HEK293 (cell line): Measurements from ENCODE around the gene PGBD5.

Experiments used
- GLI2 ChIP-seq: fragments of 450-650 bp; formaldehyde crosslinking; IDR thresholded peaks from 2 replicates; pipeline ENCODE4; 2017; ENCODE audit warnings: missing biosample characterization, missing genetic modification characterization, low read depth, borderline replicate concordance
- HOXA7 ChIP-seq: sonication (generic); formaldehyde crosslinking; IDR thresholded peaks from 2 replicates; pipeline ENCODE4 v1.8.1; 2022; ENCODE audit warnings: missing genetic modification reagents, borderline replicate concordance
- YY1 ChIP-seq: fragments of 450-650 bp; formaldehyde crosslinking; IDR thresholded peaks from 2 replicates; pipeline ENCODE4 v1.5.1; 2018; ENCODE audit warnings: missing biosample characterization, missing genetic modification characterization
- ZNF24 ChIP-seq: fragments of 450-650 bp; formaldehyde crosslinking; IDR thresholded peaks from 2 replicates; pipeline ENCODE4 v1.5.1; 2016; ENCODE audit warnings: missing biosample characterization, missing genetic modification characterization
- ZNF658 ChIP-seq: fragments of 450-650 bp; formaldehyde crosslinking; IDR thresholded peaks from 2 replicates; pipeline ENCODE4; 2016; ENCODE audit warnings: missing biosample characterization, missing genetic modification characterization
- ZSCAN23 ChIP-seq: fragments of 450-650 bp; formaldehyde crosslinking; IDR thresholded peaks from 2 replicates; pipeline ENCODE4 v1.5.1; 2016; ENCODE audit warnings: missing biosample characterization, missing genetic modification characterization
- TF ChIP-seq, protein P1 (sequence below): fragments of 450-650 bp; formaldehyde crosslinking; conservative IDR thresholded peaks from 2 replicates; pipeline ENCODE4 v1.5.1; 2016; ENCODE audit warnings: low read depth, missing biosample characterization, missing genetic modification characterization
- TF ChIP-seq, protein P2 (sequence below): fragments of 450-650 bp; formaldehyde crosslinking; IDR thresholded peaks from 2 replicates; pipeline ENCODE4 v1.5.1; 2016; ENCODE audit warnings: missing biosample characterization, missing genetic modification characterization

DNA sequence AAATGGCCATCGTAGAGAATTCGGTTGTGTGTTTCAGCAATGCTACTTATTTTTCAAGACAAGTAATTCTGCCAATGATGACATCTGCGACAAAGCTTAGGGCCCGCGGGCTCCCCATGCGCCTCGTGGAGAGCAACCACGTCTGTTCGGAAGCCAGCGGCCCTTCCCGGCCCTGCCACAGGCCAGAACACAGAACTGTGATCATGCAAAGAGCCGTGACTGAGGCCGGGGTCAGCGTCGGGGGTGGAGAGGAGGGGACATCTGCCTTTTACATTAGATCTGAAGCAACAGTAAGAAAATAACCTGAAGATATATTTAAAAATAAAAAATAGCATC, 103.7 kb downstream of the PGBD5 start:
- TF ChIP-seq YY1 (tag by site-specific recombination) (no peak), ZNF658 (tag by site-specific recombination) (no peak), HOXA7 (CRISPR knock-in tag) (no peak), ZSCAN23 (tag by site-specific recombination) (no peak), GLI2 (tag by site-specific recombination) (no peak), ZNF24 (tag by site-specific recombination) (no peak)
- TF ChIP-seq, protein P1, sequence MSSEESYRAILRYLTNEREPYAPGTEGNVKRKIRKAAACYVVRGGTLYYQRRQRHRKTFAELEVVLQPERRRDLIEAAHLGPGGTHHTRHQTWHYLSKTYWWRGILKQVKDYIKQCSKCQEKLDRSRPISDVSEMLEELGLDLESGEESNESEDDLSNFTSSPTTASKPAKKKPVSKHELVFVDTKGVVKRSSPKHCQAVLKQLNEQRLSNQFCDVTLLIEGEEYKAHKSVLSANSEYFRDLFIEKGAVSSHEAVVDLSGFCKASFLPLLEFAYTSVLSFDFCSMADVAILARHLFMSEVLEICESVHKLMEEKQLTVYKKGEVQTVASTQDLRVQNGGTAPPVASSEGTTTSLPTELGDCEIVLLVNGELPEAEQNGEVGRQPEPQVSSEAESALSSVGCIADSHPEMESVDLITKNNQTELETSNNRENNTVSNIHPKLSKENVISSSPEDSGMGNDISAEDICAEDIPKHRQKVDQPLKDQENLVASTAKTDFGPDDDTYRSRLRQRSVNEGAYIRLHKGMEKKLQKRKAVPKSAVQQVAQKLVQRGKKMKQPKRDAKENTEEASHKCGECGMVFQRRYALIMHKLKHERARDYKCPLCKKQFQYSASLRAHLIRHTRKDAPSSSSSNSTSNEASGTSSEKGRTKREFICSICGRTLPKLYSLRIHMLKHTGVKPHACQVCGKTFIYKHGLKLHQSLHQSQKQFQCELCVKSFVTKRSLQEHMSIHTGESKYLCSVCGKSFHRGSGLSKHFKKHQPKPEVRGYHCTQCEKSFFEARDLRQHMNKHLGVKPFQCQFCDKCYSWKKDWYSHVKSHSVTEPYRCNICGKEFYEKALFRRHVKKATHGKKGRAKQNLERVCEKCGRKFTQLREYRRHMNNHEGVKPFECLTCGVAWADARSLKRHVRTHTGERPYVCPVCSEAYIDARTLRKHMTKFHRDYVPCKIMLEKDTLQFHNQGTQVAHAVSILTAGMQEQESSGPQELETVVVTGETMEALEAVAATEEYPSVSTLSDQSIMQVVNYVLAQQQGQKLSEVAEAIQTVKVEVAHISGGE, result no peak
- TF ChIP-seq, protein P2, sequence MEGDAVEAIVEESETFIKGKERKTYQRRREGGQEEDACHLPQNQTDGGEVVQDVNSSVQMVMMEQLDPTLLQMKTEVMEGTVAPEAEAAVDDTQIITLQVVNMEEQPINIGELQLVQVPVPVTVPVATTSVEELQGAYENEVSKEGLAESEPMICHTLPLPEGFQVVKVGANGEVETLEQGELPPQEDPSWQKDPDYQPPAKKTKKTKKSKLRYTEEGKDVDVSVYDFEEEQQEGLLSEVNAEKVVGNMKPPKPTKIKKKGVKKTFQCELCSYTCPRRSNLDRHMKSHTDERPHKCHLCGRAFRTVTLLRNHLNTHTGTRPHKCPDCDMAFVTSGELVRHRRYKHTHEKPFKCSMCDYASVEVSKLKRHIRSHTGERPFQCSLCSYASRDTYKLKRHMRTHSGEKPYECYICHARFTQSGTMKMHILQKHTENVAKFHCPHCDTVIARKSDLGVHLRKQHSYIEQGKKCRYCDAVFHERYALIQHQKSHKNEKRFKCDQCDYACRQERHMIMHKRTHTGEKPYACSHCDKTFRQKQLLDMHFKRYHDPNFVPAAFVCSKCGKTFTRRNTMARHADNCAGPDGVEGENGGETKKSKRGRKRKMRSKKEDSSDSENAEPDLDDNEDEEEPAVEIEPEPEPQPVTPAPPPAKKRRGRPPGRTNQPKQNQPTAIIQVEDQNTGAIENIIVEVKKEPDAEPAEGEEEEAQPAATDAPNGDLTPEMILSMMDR (tag by site-specific recombination), result no peak
